ENCODE results near the gene HNMT.

DNA sequence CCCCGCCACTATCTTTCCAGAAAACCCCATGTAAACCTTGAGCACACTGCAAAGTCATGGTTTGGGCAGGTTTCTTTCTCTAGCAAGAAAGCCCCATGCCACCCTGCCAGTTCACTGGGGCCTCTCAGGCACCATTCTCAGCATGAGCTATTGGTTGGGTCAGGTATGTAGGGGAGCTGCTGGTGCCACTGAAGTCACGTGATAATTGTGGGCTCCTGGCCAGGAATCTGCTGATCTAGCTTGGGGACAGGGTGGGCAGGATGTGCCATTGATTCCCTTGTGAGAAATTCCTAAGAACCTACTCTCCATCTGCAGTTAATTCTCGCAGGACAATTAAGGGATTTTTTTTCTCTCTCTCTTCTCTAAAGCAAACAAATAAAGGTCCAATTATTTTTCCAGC is 26.5 kb upstream of the HNMT start:
- TF ChIP-seq, protein P1, sequence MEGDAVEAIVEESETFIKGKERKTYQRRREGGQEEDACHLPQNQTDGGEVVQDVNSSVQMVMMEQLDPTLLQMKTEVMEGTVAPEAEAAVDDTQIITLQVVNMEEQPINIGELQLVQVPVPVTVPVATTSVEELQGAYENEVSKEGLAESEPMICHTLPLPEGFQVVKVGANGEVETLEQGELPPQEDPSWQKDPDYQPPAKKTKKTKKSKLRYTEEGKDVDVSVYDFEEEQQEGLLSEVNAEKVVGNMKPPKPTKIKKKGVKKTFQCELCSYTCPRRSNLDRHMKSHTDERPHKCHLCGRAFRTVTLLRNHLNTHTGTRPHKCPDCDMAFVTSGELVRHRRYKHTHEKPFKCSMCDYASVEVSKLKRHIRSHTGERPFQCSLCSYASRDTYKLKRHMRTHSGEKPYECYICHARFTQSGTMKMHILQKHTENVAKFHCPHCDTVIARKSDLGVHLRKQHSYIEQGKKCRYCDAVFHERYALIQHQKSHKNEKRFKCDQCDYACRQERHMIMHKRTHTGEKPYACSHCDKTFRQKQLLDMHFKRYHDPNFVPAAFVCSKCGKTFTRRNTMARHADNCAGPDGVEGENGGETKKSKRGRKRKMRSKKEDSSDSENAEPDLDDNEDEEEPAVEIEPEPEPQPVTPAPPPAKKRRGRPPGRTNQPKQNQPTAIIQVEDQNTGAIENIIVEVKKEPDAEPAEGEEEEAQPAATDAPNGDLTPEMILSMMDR (IDR thresholded peaks at IDR 0.05), result no peak
- TF ChIP-seq ZFX (IDR thresholded peaks at IDR 0.05; ENCODE audit: borderline replicate concordance), result no peak

Data from 22Rv1 (cell line).